Activated naive CD8-positive, alpha-beta T cell treated with anti-CD3 and anti-CD28 coated beads, Interleukin-2, amount 10 ng/mL, durations not matched to agents 7 days and 5 days (primary cell): ENCODE data around the gene WASF3. TPM values are rescaled to one million over a fixed set of nuclear protein-coding genes. Genes with fewer than 3 reads are reported as not detected.
"Not testable (repeated sequence)": the region's sequence is repeated elsewhere in the genome, so short reads cannot be mapped to it uniquely, and the experiment has no call there.

Experiments used
- ATAC-seq: fragments of 150-1000 bp; cut with Tn5 transposase; one replicate; pipeline ENCODE4 v1.10.0; 2021; ENCODE audit warnings: low read depth, moderate library complexity
- POLR2A ChIA-PET: fragments of 350-600 bp; sonication (Branson Sonifier 250); formaldehyde crosslinking; loops from one replicate; lab custom pipeline; 2021; ENCODE audit warnings: antibody characterized with exemption; lab: Charles Lee
- DNase-seq: peaks from one replicate; pipeline ENCODE4 v3.0.0; 2021
- H3K27ac Mint-ChIP-seq: one replicate; pipeline ENCODE4 v1.8.0; 2022; ENCODE audit warnings: mild to moderate bottlenecking, mixed read lengths
- H3K27me3 Mint-ChIP-seq: one replicate; pipeline ENCODE4 v1.8.0; 2022; ENCODE audit warnings: mild to moderate bottlenecking, moderate library complexity, mixed read lengths
- H3K36me3 Mint-ChIP-seq: one replicate; pipeline ENCODE4 v1.8.0; 2021; ENCODE audit warnings: mild to moderate bottlenecking, mixed read lengths
- H3K4me1 Mint-ChIP-seq: one replicate; pipeline ENCODE4 v1.8.0; 2021; ENCODE audit warnings: mixed read lengths
- H3K4me3 Mint-ChIP-seq: one replicate; pipeline ENCODE4 v1.8.0; 2022; ENCODE audit warnings: mild to moderate bottlenecking, moderate library complexity, mixed read lengths
- H3K9me3 Mint-ChIP-seq: one replicate; pipeline ENCODE4 v1.8.0; 2021; ENCODE audit warnings: mixed read lengths
- total RNA-seq, 2 experiments: library from RNA; stranded (reverse); gene quantifications; one replicate each; pipeline ENCODE4 v1.2.3, GENCODE V29; 2021

Gene WASF3
- total RNA-seq, 2 experiments from 2014 or later, result not detected

DNA sequence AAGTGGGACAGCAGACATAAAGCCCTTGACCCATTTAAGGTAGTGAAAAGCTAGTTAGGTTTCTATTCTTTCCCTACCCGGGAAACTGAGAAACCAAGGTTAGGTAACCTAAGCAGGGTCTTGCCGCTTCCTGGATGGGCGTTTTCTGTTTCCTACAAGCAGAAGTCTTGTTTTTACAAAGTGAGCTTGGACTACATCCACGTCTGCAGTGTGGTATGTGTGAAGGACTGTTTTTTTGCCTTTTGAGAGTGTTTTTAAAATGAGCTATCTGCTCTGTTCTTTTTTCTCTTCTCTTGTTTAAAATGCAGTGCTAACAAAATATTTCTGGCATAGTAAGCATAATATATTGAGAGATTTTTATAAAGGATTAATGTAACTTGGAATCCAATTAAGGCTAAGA is 153.7 kb downstream of the WASF3 start:
- DNase-seq (no peak), ATAC-seq (no peak)

DNA sequence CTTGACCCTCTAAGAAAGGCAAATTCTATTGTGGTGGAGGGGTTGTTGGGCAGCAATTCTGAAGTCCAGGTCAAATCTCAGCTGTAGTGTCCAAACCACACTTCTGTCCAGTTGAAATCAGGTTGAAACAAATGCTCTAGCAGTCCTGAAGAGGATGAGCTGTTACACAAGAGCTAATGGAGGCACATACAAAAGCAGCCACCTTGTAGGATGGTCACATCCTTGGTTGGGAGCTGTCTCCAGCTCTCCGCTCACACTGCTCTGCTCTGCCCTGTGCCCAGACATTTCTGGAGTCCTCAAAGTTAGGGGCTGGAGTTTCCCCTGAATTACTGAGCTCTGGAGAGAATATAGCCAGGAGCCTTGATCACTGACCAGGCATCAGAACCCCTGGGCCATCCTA is 155.9 kb downstream of the WASF3 start:
- DNase-seq (no peak), ATAC-seq (no peak)
- H3K27ac Mint-ChIP-seq, result no peak overlapping the region
- POLR2A ChIA-PET, result no interaction called here
- H3K4me3 Mint-ChIP-seq, result no peak overlapping the region
- H3K36me3 Mint-ChIP-seq, result no peaks in the 10 kb centered on the region
- peaks cover 10% of the 10 kb centered on the region for H3K4me1 Mint-ChIP-seq
- H3K27me3 Mint-ChIP-seq, result no peaks in the 10 kb centered on the region
- peaks cover 7% of the 10 kb centered on the region for H3K9me3 Mint-ChIP-seq

More for the DNA sequence above, 153.7 kb downstream of the WASF3 start:
- Mint-ChIP-seq H3K27me3 (no peaks in the 10 kb centered on the region), H3K9me3 (peaks cover 7% of the 10 kb centered on the region), H3K27ac (no peak overlapping the region), H3K36me3 (no peaks in the 10 kb centered on the region), H3K4me3 (no peak overlapping the region), H3K4me1 (peaks cover 10% of the 10 kb centered on the region)
- POLR2A ChIA-PET, result no interaction called here

DNA sequence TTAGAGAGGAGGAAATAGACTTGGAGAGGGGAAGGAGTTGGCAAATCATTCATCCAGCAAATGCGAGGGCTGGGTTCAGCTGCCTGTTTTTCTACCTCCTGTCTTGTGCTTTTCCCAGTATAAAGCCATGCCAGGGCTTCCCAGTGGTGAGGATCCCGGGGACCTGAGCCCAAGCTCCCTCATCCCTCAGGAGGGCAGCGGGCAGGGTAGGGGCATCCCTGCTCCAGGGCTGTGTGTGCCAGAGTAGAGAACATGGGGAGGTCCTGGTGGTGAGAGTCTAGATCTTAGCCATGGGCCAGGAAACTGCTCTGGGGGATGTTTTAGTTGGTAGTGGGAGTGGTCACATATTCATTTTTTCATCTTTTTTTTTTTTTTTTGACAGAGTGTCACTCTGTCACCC is 159.5 kb downstream of the WASF3 start:
- no peak overlapping the region for H3K27ac Mint-ChIP-seq

DNA sequence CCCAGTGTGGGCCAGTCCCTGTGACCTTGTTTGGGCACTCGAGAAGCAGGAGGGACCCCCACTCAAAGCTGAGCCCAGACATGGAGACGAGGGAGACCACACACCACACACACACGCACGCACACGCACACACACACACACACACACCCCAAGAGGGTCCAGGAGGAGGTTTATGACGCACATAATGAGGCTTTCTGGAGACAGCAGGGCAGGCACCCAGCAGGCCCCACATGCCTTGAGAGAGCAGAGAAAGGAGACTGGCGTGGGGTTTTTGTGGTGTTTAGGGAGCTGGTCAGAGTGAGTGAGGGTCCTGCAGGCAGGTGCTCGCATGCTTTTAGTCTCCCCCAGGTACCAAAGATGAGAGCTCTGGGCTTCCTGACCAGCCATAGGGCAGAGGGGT is 160.7 kb downstream of the WASF3 start:
- H3K27me3 Mint-ChIP-seq, result no peaks in the 10 kb centered on the region

More for the DNA sequence above, 159.5 kb downstream of the WASF3 start:
- Mint-ChIP-seq H3K4me1 (peaks cover 16% of the 10 kb centered on the region), H3K4me3 (no peak overlapping the region), H3K36me3 (no peaks in the 10 kb centered on the region), H3K27me3 (no peaks in the 10 kb centered on the region), H3K9me3 (peaks cover 7% of the 10 kb centered on the region)
- DNase-seq, result no peak
- ATAC-seq, result no peak
- POLR2A ChIA-PET, result interaction anchor here (0.7 kb wide), 1 partner anchor 1076 kb away, joined by 3 read pairs; no protein-coding TSS in a partner anchor

DNA sequence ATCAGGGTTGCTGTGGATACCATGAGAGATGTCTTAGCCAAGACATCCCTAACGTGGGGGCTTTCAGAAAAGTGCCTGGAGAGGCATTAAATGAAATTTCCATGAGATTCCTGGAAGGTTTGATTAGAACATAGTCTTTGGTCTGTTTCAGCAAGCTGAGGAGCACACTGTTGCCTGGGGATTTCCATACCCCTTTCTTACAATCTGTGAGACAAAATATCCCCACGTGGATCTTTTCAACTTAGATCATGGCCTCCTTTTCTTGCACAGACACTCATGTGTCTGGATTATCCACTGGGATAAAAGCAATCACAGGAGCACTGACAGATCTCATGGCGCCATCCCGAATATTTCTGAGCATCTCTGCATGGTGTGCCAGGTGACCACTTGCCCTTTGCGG is 161.4 kb downstream of the WASF3 start:
- DNase-seq (no peak), ATAC-seq (no peak)
- POLR2A ChIA-PET, result no interaction called here
- no peaks in the 10 kb centered on the region for H3K36me3 Mint-ChIP-seq
- no peak overlapping the region for H3K4me3 Mint-ChIP-seq
- peaks cover 2% of the 10 kb centered on the region for H3K9me3 Mint-ChIP-seq
- H3K27me3 Mint-ChIP-seq, result no peaks in the 10 kb centered on the region
- H3K4me1 Mint-ChIP-seq, result peaks cover 18% of the 10 kb centered on the region
- H3K27ac Mint-ChIP-seq, result no peak overlapping the region

More for the DNA sequence above, 160.7 kb downstream of the WASF3 start:
- peak overlapping the region; percentile 21 for H3K27ac Mint-ChIP-seq
- POLR2A ChIA-PET, result no interaction called here
- peaks cover 2% of the 10 kb centered on the region for H3K9me3 Mint-ChIP-seq
- DNase-seq (no peak), ATAC-seq (no peak)
- no peaks in the 10 kb centered on the region for H3K36me3 Mint-ChIP-seq
- H3K4me1 Mint-ChIP-seq, result peaks cover 19% of the 10 kb centered on the region
- no peak overlapping the region for H3K4me3 Mint-ChIP-seq

DNA sequence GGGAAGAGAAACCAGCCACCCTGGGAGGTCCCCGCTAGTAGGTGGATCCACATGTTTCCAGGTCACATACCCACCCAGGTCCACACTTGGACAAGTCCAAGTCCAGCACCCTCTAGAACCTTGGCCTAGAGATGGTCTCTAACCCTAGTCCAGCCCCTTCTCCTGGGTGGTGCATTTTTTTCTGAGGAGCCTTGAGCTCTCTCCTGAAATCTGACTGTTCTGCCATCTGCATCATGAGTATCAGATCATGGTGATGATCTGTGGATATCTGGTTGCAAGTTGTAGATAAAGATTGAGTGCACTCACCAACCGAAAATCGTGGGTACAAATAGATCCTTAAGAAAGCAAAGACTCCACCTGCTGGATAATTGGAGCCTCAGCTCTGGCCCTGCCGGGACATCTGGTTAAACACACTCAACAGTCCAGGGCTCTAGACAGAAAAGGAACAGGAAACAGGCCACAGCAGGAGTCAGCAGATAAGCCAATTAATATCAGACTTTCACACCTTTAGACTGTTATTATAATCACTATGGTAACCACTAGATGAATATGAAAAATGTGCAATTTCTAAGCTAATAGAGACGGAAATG is 162.0 kb downstream of the WASF3 start:
- H3K36me3 Mint-ChIP-seq, result no peaks in the 10 kb centered on the region
- DNase-seq (no peak), ATAC-seq (no peak)
- POLR2A ChIA-PET, result no interaction called here
- no peak overlapping the region for H3K4me3 Mint-ChIP-seq
- H3K4me1 Mint-ChIP-seq, result peaks cover 18% of the 10 kb centered on the region
- no peaks in the 10 kb centered on the region for H3K27me3 Mint-ChIP-seq
- no peak overlapping the region for H3K27ac Mint-ChIP-seq
- H3K9me3 Mint-ChIP-seq, result peaks cover 2% of the 10 kb centered on the region

DNA sequence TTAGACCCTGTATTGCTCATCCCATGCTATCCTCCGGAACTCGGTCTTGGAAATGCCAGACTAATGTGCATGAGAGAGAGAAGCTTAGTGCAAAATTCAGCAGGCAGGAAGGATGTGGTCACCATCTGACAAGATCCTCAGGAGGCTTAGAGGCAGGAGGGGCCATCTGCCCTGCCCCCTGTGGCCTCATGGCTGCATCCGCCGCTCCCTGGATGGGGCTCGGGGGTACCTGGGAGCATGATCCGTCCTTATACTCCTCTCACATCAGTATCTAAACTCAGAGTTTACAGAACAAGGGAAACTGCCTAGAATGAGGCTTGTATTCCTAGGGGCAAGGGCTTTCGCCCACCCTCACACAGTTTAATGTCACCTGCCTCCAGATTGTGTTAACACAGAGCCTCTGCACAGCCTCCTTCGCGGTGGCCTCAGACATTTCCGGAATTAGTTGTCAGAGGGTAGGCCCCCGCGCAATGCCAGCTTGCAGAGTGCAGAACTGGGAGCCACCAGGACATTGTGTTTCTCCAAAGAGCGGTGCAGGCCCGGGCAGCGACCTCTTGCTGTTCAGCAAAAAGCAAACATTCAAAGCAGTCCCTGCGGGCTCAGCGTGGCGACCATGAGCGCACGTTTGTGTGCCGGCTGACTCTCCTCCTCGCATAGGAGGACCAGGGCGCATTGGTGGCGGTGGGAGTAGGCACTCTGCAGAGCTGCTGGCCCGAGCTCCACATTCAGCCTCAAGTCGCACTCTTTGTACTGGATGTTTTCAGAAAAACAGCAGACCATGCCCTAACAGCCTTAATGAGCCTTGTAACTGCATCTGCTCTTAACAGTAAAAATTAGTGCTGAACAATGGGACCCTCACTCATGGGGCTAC is 164.0 kb downstream of the WASF3 start:
- Mint-ChIP-seq H3K27me3 (no peaks in the 10 kb centered on the region), H3K4me1 (peaks cover 18% of the 10 kb centered on the region), H3K4me3 (peak overlapping the region; percentile 79), H3K9me3 (no peaks in the 10 kb centered on the region), H3K27ac (peak overlapping the region; percentile 90), H3K36me3 (no peaks in the 10 kb centered on the region)
- POLR2A ChIA-PET, result interaction anchor here (1.4 kb wide), 1 partner anchor 64 kb away, joined by 3 read pairs; no protein-coding TSS in a partner anchor
- DNase-seq (peak; percentile 59), ATAC-seq (peak; percentile 93)

DNA sequence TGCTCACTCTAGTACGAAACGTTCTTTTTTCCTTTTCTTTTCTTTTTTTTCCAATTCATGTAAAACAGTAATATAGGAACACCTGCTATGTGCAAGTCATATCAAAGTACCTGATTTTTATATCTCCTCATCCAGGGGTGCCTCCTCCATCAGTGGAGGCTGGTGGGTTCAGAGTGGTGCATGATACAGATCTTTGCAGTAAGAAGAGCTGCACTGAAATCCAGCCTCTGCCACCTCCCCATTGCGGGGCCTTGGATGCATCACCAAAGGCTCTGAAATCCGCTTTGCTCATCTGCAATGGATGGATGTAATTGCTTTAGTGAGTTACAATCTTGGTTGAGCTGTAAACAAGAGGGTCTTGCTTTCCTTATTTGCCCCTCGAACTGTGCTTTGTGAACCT is 164.8 kb downstream of the WASF3 start:
- Mint-ChIP-seq H3K36me3 (no peaks in the 10 kb centered on the region), H3K27ac (peak overlapping the region; percentile 90), H3K4me1 (peaks cover 18% of the 10 kb centered on the region), H3K27me3 (no peaks in the 10 kb centered on the region), H3K4me3 (peak overlapping the region; percentile 25), H3K9me3 (no peaks in the 10 kb centered on the region)
- POLR2A ChIA-PET, result no interaction called here
- ATAC-seq, result no peak
- no peak for DNase-seq

DNA sequence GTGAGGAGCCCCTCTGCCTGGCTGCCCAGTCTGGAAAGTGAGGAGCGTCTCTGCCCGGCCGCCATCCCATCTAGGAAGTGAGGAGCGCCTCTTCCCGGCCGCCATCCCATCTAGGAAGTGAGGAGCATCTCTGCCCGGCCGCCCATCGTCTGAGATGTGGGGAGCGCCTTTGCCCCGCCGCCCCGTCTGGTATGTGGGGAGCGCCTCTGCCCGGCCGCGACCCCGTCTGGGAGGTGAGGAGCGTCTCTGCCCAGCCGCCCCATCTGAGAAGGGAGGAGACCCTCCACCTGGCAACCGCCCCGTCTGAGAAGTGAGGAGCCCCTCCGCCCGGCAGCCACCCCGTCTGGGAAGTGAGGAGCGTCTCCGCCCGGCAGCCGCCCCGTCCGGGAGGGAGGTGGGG is 166.1 kb downstream of the WASF3 start:
- H3K4me1 Mint-ChIP-seq, result peaks cover 18% of the 10 kb centered on the region
- H3K4me3 Mint-ChIP-seq, ATAC-seq, H3K27me3 Mint-ChIP-seq, H3K27ac Mint-ChIP-seq, DNase-seq, POLR2A ChIA-PET, H3K36me3 Mint-ChIP-seq, H3K9me3 Mint-ChIP-seq: not testable (repeated sequence)

DNA sequence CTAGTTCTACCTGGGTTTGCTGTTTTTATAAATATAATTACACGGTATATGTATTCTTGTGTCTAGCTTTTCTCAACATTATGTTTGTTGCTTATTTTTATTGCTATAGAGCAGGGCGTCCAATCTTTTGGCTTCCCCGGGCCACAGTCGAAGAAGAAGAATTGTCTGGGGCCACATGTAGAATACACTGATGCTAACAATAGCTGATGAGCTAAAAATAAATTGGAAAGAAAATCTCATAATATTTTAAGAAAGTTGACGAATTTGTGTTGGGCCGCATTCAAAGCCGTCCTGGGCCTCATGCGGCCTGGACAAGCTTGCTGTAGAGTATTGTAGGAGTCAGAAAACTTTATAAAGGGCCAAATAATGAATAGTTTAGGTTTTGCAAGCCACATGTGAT is 169.2 kb downstream of the WASF3 start:
- Mint-ChIP-seq H3K4me1 (peaks cover 5% of the 10 kb centered on the region), H3K27me3 (peaks cover 6% of the 10 kb centered on the region), H3K9me3 (peaks cover 1% of the 10 kb centered on the region), H3K36me3 (no peaks in the 10 kb centered on the region), H3K27ac (no peak overlapping the region), H3K4me3 (no peak overlapping the region)
- DNase-seq (no peak), ATAC-seq (no peak)
- POLR2A ChIA-PET, result no interaction called here

DNA sequence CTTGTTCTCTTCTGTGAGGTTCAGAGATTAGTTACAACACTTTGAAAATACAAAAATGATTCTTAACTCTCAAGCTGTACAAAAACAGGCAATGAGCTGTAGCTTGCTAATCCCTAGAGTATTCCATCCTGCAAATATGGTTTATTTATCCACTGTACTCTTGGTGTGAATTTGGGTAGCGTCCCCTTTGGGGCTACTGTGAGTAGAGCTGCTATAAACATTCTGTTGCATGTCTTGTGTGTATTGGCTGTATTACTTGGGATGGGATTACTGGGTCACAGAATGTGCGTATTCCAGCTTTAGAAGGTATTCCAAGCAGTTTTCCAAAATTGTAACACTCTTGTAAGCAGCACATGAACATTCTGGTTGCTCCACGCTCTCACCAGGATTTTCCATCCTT is 169.6 kb downstream of the WASF3 start:
- no peaks in the 10 kb centered on the region for H3K36me3 Mint-ChIP-seq
- DNase-seq, result no peak
- no peak for ATAC-seq
- peaks cover 6% of the 10 kb centered on the region for H3K27me3 Mint-ChIP-seq
- H3K4me3 Mint-ChIP-seq, result no peak overlapping the region
- H3K9me3 Mint-ChIP-seq, result peaks cover 1% of the 10 kb centered on the region
- POLR2A ChIA-PET, result no interaction called here
- peaks cover 3% of the 10 kb centered on the region for H3K4me1 Mint-ChIP-seq
- no peak overlapping the region for H3K27ac Mint-ChIP-seq

DNA sequence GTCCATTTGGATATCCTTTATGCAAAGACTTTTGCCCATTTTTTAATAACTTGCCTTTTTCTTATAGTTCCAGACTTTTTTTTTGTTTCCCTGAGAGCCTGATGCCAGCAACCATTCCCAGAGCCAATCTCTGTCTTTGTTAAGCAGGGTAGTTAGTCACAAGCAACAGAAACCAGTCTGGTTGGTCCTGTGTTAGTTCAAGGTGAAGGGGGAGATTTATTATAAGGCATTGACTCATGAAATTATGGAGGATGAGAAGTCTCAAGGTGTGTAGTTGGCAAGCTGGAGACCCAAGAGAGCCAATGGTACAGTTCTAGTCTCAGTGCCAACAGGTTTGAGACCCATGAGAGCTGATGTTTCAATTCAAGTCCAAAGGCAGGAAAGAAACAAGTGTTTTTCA is 170.2 kb downstream of the WASF3 start:
- H3K4me3 Mint-ChIP-seq, result no peak overlapping the region
- no peak overlapping the region for H3K27ac Mint-ChIP-seq
- DNase-seq (no peak), ATAC-seq (no peak)
- peaks cover 6% of the 10 kb centered on the region for H3K27me3 Mint-ChIP-seq
- H3K9me3 Mint-ChIP-seq, result peaks cover 1% of the 10 kb centered on the region
- H3K36me3 Mint-ChIP-seq, result no peaks in the 10 kb centered on the region
- POLR2A ChIA-PET, result no interaction called here
- H3K4me1 Mint-ChIP-seq, result no peaks in the 10 kb centered on the region

DNA sequence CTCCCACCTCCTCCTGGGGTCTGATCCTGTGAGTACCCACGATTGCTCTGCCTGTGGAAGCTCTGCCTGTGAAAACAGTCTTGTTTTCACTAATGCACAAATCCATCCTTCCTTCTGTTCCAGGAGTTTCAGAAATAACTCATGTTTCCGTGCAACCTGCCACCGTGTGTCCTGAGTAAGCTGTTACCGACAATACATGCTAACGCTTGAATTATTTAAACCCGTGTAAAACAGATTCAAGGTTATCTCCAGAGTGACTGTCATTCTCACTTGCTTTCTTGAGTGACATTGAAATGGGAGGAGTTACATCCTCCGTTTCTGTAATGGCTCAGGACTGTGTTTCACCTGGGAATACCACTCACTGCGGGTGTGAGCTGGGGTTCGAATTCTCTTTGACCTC is 178.2 kb downstream of the WASF3 start:
- Mint-ChIP-seq H3K36me3 (no peaks in the 10 kb centered on the region), H3K27ac (no peak overlapping the region), H3K27me3 (peaks cover 12% of the 10 kb centered on the region), H3K9me3 (peaks cover 10% of the 10 kb centered on the region), H3K4me1 (no peaks in the 10 kb centered on the region), H3K4me3 (no peak overlapping the region)
- no peak for ATAC-seq
- POLR2A ChIA-PET, result no interaction called here
- no peak for DNase-seq
